Prostate gland (tissue), 2 donors: ENCODE results near the gene POLR3K. TPM values are rescaled to one million over a fixed set of nuclear protein-coding genes. Genes with fewer than 3 reads are reported as not detected.
A peak's percentile ranks its signal among the peaks of the same experiment; 100 is the strongest.

Experiments used
- DNase-seq: peaks from one replicate; pipeline ENCODE4 v3.0.0-alpha.2; 2019; ENCODE audit warnings: low spot score
- H3K27ac ChIP-seq, 2 donors: fragments of 200-600 bp; sonication (generic); 2 replicates each; pipeline ENCODE4 v1.5.1; 2017 to 2019
- H3K27me3 ChIP-seq: fragments of 200-600 bp; sonication (generic); replicated peaks from 2 replicates; pipeline ENCODE4 v1.5.1; 2019; ENCODE audit not compliant: insufficient read depth
- H3K36me3 ChIP-seq, 2 donors: fragments of 200-600 bp; sonication (generic); 1 replicate in 1 of 2; 2 replicates in 1 of 2; pipeline versions ENCODE4 v1.5.1 to v1.8.1; 2017 to 2019
- H3K4me1 ChIP-seq: fragments of 200-600 bp; sonication (generic); replicated peaks from 2 replicates; pipeline ENCODE4 v1.5.1; 2019
- H3K4me3 ChIP-seq, 2 donors: fragments of 200-600 bp; sonication (generic); 2 replicates each; pipeline ENCODE4 v1.5.1; 2017 to 2019
- H3K9me3 ChIP-seq: fragments of 200-600 bp; sonication (generic); 2 replicates; pipeline ENCODE4 v1.5.1; 2017
- CTCF ChIP-seq, 4 experiments: fragments of 200-600 bp in 2 of 4; fragments of 450-650 bp in 2 of 4; sonication (generic) in 2 of 4; IDR thresholded peaks; 1 replicate in 3 of 4; 2 replicates in 1 of 4; pipeline ENCODE4 v1.5.1; 2016 to 2019; ENCODE audit warnings: antibody characterized with exemption in 4 of 4, mild to moderate bottlenecking in 2 of 4, moderate library complexity in 2 of 4
- POLR2A ChIP-seq: fragments of 450-650 bp; IDR thresholded peaks from one replicate; pipeline ENCODE4 v1.6.1; 2016; ENCODE audit warnings: antibody characterized with exemption, mild to moderate bottlenecking
- POLR2AphosphoS5 ChIP-seq: sonication (generic); formaldehyde crosslinking; IDR thresholded peaks from one replicate; pipeline ENCODE4 v1.6.1; 2017; ENCODE audit warnings: antibody characterized with exemption
- WGBS: methylation state at CpG from one replicate; pipeline ENCODE4 v1.1.5; 2018; 5-methylcytosine and 5-hydroxymethylcytosine counted together
- intact Hi-C: fragments of 100-400 bp; cut with DNase I; formaldehyde crosslinking; loops from one replicate; pipeline ENCODE4 v1.14.2; 2022
- total RNA-seq, 2 donors: library from RNA; depleted of rRNA; stranded (reverse); fragments of >200 nt; gene quantifications; one replicate each; pipeline ENCODE4 v1.1.0, GENCODE V29; 2016

POLR3K gene
- total RNA-seq, 2 donors from 2014 or later: 6.2 to 6.8 TPM

GRCh38 chr16:91484-91883 is 38.1 kb upstream of the POLR3K start:
- TF ChIP-seq POLR2A (no peak), CTCF (IDR thresholded peaks at IDR 0.05) (no peak), POLR2AphosphoS5 (no peak)
- WGBS: 14% methylated on average over 9 of the region's 9 CpGs
- Histone ChIP-seq H3K36me3 (peaks cover 0 to 8% of the 10 kb centered on the region in 2 donors), H3K27ac (peak overlapping the region in 1 of 2 donors; percentile 1), H3K27me3 (no peaks in the 10 kb centered on the region), H3K4me1 (peaks cover 8% of the 10 kb centered on the region), H3K4me3 (no peak overlapping the region), H3K9me3 (no peaks in the 10 kb centered on the region)
- intact Hi-C loops: no loop called here
- no peak for DNase-seq

GRCh38 chr16:89391-90302 is 36.2 kb upstream of the POLR3K start:
- no peak overlapping the region for H3K27ac ChIP-seq
- H3K27me3 ChIP-seq: no peaks in the 10 kb centered on the region
- H3K36me3 ChIP-seq: peaks cover 0 to 8% of the 10 kb centered on the region in 2 donors
- WGBS: 91% methylated on average over 29 of the region's 30 CpGs
- H3K4me3 ChIP-seq: no peak overlapping the region
- TF ChIP-seq POLR2AphosphoS5: no peak
- no peak for TF ChIP-seq POLR2A
- no peak for TF ChIP-seq CTCF (IDR thresholded peaks at IDR 0.05)
- intact Hi-C loops: no loop called here
- peaks cover 8% of the 10 kb centered on the region for H3K4me1 ChIP-seq
- H3K9me3 ChIP-seq: no peaks in the 10 kb centered on the region
- DNase-seq: no peak

- TF ChIP-seq CTCF (IDR thresholded peaks at IDR 0.05) (no peak), POLR2A (no peak), POLR2AphosphoS5 (no peak)
Observed at GRCh38 chr16:88613-89012, 35.2 kb upstream of the POLR3K start.

GRCh38 chr16:86483-86952 is 33.1 kb upstream of the POLR3K start:
- Histone ChIP-seq H3K4me3 (no peak overlapping the region), H3K36me3 (peaks cover 0 to 8% of the 10 kb centered on the region in 2 donors), H3K27ac (no peak overlapping the region), H3K4me1 (peaks cover 1% of the 10 kb centered on the region), H3K9me3 (no peaks in the 10 kb centered on the region), H3K27me3 (no peaks in the 10 kb centered on the region)
- no peak for DNase-seq
- WGBS: 73% methylated on average over 23 of the region's 23 CpGs
- intact Hi-C loops: no loop called here
- TF ChIP-seq CTCF (IDR thresholded peaks at IDR 0.05) (no peak), POLR2A (no peak), POLR2AphosphoS5 (no peak)

More at GRCh38 chr16:88613-89012, 35.2 kb upstream of the POLR3K start:
- H3K27me3 ChIP-seq: no peaks in the 10 kb centered on the region
- H3K4me3 ChIP-seq: no peak overlapping the region
- H3K36me3 ChIP-seq: peaks cover 0 to 8% of the 10 kb centered on the region in 2 donors
- DNase-seq: no peak
- WGBS: 96% methylated on average over 14 of the region's 14 CpGs
- H3K4me1 ChIP-seq: peaks cover 8% of the 10 kb centered on the region
- no peaks in the 10 kb centered on the region for H3K9me3 ChIP-seq
- intact Hi-C loops: no loop called here
- no peak overlapping the region for H3K27ac ChIP-seq

GRCh38 chr16:85865-86264 is 32.5 kb upstream of the POLR3K start:
- no peaks in the 10 kb centered on the region for H3K27me3 ChIP-seq
- no peaks in the 10 kb centered on the region for H3K9me3 ChIP-seq
- TF ChIP-seq POLR2A: no peak
- TF ChIP-seq CTCF (IDR thresholded peaks at IDR 0.05): no peak
- TF ChIP-seq POLR2AphosphoS5: no peak
- intact Hi-C loops: no loop called here
- peaks cover 0 to 8% of the 10 kb centered on the region in 2 donors for H3K36me3 ChIP-seq
- no peak for DNase-seq
- H3K4me3 ChIP-seq: no peak overlapping the region
- H3K27ac ChIP-seq: no peak overlapping the region
- H3K4me1 ChIP-seq: no peaks in the 10 kb centered on the region
- 75% methylated on average over 9 of the region's 9 CpGs for WGBS
